Cerebellar nuclear complex (tissue), 1 donor: ENCODE measurements around the gene PCNP.
"Not testable (repeated sequence)": the region's sequence is repeated elsewhere in the genome, so short reads cannot be mapped to it uniquely, and the experiment has no call there.

Experiments
- DNase-seq, 2 experiments: peaks; one replicate each; lab custom pipeline; 2025; lab: John Stamatoyannopoulos, UW

PCNP gene

DNA sequence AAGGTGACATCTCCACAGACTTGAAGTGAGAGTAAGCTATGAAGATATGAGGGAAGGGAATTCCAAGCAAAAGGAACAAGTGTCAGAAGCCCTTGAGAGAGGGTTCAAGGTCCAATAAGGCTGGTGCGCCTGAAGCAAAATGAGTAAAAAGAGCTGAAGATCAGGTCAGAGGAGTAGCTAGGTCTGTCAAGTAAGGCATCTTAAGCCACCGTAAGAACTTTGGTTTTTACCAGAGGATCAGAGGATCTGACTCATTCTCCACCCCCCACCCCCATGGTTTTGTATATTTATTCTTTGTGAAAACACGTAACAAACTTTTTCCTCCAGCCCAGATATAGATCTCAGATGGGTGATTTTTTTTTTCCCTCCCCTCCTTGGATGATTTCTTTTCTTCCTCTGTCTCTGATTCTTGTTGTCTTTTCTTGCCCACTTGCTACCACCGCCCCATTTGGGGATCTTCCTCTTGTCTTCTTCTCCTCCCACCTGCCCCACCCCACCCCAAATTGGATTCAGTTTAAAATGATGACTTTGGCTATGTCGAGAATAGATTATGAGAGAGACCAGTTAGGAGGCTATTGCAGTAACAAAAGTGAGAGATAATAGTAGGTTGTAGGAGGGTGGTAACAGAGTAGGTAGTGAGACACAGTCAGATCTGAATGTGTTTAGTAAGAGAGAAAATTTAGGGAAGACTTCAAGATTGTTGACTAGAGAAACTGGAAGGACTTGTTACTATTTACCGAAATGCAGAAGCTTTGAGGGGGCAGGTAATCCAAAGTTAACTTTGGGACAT, 6.3 kb upstream of the PCNP start:
- no peak for DNase-seq

DNA sequence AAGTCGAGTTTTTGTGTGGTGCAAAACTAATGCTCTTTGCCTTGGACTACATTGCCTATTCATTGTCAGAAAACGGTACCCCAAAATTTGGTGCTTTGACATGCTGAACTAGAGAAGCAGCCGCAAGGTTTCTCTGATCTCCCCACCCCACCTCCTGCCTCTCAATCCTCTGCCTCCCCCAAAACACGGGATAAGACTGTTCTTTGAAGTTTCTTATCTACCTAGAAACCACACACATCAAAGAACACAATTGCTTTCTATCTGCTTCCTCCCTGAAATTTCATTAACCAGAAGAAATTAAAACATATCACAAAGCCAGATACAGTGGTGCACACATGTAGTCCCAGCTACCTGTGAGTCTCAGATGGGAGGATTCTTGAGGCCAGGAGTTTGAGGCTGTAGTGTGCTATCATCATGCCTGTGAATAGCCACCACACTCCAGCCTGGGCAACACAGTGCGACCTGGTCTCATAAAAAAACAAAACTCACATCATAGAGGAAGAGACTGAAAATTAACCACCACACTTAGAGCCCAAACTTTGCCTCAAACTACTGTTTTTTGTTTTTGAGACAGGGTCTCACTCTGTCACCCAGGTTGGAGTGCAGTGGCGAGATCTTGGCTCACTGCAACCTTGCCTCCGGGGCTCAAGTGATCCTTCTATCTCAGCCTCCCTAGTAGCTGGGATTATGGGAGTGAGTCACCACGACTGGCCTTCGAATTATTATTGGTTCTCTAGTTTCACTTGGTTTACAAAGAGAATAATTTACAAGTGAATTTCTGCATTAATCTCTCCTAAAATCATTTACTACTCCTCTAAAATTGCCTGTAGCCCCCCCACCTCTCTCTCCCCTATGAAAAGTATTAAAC, 2.7 kb upstream of the PCNP start:
- DNase-seq = no peak

- no peak for DNase-seq
Observed at GRCh38 chr3:101574388-101575112, 570 bp downstream of the PCNP start.

DNA sequence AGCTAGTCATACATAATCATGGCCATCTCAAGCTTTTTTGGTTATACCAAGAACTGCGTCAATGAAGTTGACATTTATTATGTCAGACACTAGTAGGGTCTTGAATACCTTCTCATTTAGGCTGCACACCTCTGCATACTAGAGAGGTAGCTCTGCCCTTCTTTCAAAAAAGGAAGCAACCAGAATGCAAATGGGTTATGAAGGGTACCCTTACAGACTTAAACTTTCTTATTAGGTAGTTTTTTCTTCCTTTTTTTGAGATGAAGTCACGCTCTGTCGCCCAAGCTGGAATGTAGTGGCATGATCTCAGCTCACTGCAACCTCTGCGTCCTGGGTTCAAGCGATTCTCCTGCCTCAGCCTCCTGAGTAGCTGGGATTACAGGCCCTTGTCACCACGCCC, 3.3 kb downstream of the PCNP start:
- no peak for DNase-seq

DNA sequence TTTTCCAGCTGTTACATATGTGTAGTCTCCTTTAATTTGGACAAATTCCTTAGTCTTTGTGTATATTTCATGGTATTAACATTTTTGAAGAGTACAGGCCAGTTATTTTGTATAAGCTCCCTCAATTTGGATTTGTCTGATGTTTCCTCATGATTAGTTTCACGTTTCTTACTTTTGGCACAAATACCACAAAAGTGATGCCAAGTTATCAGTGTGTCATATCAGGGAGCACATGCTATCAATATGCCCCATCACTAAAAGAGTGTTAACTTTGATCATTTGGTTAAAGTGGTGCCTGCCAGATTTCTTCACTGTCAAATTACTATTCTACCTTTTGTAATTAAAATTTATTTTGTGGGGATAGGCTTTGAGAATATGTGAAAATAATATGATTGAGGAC, 14.6 kb downstream of the PCNP start:
- DNase-seq = no peak

DNA sequence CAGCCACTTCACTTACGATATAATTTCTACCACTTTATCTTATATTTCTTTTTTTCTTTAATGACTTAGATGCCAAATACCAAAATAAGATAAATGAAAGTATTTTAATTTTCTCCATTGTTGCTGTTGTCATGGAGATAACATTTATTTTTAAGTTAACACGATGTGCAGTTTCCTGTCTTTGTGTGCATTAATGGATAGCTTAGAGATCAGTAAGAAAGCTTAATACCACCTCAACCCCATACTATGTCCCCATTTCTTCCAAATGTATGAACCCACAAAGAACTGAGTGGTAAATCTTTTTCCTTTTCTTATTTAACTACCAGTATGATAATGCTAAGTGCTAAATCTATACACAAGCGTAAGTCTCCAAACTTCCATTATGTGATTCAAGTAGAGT, 17.1 kb downstream of the PCNP start:
- no peak for DNase-seq

- no peak for DNase-seq
Observed at GRCh38 chr3:101602731-101603130, 28.8 kb downstream of the PCNP start.

- DNase-seq = no peak
Observed at GRCh38 chr3:101603184-101603583, 29.2 kb downstream of the PCNP start.

DNA sequence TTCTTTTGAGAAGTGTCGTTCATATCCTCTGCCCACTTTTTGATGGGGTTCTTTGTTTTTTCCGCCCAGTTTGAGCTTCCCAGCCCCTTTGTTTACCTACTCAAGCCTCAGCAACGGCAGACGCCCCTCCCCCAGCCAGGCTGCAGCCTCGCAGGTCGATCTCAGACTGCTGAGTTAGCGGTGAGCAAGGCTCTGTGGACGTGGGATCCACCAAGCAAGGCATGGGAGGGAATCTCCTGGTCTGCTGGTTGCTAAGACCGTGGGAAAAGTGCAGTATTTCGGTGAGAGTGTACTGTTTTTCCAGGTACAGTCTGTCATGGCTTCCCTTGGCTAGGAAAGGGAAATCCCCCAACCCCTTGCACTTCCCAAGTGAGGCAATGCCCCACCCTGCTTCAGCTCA, 31.4 kb downstream of the PCNP start:
- not testable (repeated sequence) for DNase-seq

DNA sequence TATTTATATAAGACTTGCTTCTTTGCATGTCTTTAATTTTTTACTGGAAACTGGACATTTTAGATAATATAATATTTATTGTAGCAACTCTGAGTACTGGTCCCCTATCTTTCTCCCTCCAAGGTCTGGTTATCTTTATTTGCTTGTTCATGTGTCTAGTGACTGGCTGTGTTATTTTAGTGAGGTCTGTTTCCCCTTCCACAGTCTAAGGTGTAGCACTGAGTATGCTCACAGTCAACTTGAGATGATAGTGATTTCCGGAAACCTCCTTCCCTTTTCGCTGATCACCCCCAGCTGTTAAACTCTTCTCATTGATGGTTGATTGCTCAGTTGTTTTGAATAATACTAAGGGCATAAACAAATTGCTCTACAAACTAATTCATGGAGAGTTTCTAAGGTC, 37.0 kb downstream of the PCNP start:
- DNase-seq = no peak

GRCh38 chr3:101613014-101613413, 39.0 kb downstream of the PCNP start:
- not testable (repeated sequence) for DNase-seq

GRCh38 chr3:101615525-101615924, 41.5 kb downstream of the PCNP start:
- DNase-seq = no peak

- DNase-seq = no peak
Observed at GRCh38 chr3:101617478-101617877, 43.5 kb downstream of the PCNP start.

- DNase-seq = no peak
Observed at GRCh38 chr3:101618726-101619125, 44.7 kb downstream of the PCNP start.

GRCh38 chr3:101619734-101620133, 45.8 kb downstream of the PCNP start:
- DNase-seq = no peak

- no peak for DNase-seq
Observed at GRCh38 chr3:101623656-101624055, 49.7 kb downstream of the PCNP start.

DNA sequence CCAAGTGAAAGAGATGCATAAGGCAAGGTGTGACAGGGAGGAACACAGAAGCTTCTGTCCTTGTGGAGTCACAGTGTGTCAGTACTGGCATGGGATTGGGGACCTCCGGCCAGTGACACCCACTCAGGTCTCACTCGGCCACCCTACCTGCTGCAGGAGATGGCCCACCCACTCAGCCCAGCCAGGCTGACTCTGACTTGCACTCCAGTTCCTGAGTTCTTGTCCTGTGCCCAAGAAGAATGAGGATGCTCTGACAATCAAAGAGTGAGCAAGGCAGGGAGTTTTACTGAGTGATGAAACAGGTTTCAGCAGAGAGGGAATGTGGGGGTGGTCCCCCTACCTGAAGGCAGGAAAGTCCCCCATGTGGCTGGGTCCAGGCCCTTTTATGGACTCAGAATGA, 50.9 kb downstream of the PCNP start:
- DNase-seq = no peak

- no peak for DNase-seq
Observed at GRCh38 chr3:101625879-101626278, 51.9 kb downstream of the PCNP start.

DNA sequence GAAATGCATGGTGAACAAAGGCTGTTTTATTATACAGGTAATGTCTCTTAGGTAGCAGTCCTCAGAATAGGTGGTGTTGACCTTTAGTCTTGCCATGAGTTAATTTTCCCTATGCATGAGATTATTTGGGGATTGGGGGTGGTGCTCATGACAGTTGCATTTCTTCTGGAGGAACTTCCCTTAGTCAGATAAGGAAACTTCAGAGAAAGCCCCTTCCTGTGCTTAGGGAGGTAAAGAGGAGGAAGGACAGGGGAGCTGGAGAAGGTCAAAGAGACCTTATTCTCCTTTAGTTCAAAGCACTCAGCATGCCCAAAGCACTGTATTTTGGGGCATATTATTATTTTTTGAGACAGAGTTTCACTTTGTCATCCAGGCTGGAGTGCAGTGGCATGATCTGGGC, 55.2 kb downstream of the PCNP start:
- DNase-seq = no peak

DNA sequence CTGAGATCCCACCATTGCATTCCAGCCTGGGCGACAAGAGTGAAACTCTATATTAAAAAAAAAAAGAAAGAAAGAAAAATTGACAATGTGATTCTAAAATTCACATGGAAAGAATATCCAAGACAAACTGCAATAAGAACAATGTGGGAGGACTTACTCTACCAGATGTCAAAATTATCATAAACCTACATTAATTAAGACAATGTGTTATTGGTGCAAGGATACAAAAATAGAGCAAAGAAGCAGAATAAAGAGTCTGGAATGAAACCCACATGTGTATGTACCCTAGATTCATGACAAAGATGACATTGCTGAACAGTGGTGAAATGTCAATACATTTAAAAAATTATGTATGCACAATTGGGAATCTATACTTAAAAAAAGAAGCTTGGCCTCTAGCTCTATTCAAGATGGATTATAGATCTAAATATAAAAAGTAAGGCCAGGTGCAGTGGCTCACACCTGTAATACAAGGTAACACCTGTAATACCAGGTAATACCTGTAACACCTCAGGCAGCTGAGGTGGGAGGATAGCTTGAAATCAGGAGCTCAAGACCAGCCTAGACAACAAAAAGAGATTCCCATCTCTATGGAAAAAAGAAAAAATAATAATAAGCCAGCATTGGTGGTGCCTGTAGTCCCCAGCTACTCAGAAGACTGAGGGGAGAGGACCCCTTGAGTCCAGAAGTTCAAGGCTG, 57.3 kb downstream of the PCNP start:
- DNase-seq = no peak

DNA sequence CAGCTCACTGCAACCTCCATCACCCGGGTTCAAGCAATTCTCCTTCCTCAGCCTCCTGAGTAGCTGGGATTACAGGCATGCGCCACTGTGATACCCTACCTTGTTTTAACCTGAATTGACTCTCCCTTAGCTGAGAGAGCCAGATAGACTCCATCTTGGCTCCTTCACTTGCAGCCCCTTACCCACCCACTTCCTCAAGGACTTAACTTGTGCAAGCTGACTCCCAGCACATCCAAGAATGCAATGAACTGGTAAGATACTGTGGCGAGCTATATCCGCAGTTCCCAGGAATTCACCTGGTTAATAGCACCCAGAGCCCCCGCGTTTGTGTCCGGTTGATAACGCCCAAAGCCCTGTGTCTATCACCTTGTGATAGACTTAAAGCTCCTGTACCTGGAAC, 58.0 kb downstream of the PCNP start:
- DNase-seq = not testable (repeated sequence)

GRCh38 chr3:101632586-101632985, 58.6 kb downstream of the PCNP start:
- DNase-seq = no peak
